NCI-H1436 (cell line): ENCODE measurements around the gene MYO18A.
A peak's percentile ranks its signal among the peaks of the same experiment; 100 is the strongest.

Source experiments
- DNase-seq: peaks from one replicate; lab custom pipeline; 2025; lab: John Stamatoyannopoulos, UW

MYO18A gene

GRCh38 chr17:29050176-29050575, 130.0 kb downstream of the MYO18A start:
- DNase-seq = no peak

GRCh38 chr17:29049541-29050145, 130.6 kb downstream of the MYO18A start:
- no peak for DNase-seq

- DNase-seq = peak; percentile 34
Measured at GRCh38 chr17:29048440-29049368, 131.5 kb downstream of the MYO18A start.

DNA sequence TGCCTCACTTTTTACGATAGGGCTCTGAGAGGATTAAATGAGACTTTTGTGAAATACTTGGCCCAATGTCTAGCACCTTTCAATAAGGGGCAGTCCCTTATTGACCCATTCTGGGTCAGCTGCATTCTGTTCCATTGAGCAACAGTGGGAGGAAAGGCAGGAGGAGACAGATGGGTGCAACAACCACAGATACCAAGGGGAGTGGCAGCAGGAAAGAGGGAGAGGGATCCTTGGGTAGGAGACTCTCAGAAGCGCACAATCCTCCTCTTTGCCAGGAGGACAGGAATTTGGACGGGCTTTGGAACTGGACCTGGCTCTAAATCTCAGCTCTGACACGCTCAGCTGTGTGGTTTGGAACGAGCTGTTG, 133.7 kb downstream of the MYO18A start:
- DNase-seq = no peak

- DNase-seq = no peak
Measured at GRCh38 chr17:29045734-29046472, 134.3 kb downstream of the MYO18A start.

- no peak for DNase-seq
Measured at GRCh38 chr17:29045026-29045425, 135.2 kb downstream of the MYO18A start.

DNA sequence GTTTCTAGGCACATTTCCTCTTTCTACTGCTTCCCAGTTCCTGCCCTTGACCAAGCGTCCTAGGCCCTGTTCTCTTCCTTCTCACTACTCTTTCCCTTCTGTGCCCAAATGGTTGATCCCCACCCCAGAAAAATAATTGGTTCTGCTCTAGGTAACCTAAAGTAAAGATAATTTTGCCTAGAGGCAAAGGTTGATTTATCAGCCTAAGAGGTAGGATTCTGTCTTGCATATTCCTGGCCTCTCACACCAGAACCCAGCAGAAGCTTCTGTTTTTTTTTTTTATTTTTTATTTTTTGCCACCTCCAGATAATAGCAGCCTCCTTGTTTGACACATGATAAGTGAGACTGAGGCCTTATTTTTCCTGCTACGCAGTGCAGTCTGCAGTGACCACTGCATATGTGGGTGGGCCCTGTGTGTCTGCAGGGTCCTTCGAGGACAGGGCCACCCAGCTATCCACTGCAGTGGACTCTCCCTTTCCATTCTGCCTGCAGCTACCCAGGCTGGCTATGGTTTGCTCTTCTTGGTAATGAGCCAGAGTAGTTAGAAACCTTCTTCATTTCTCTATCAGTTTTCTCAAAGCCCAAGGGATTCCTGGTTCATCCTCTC, 136.6 kb downstream of the MYO18A start:
- DNase-seq = no peak

- peak; percentile 86 for DNase-seq
Measured at GRCh38 chr17:29042679-29043538, 137.3 kb downstream of the MYO18A start, which contains the start of gene PIPOX. PIPOX (plus strand) TSS chr17:29043141; CDS start chr17:29043226, 85 bp downstream.

GRCh38 chr17:29042026-29042678, 138.0 kb downstream of the MYO18A start:
- DNase-seq = no peak

DNA sequence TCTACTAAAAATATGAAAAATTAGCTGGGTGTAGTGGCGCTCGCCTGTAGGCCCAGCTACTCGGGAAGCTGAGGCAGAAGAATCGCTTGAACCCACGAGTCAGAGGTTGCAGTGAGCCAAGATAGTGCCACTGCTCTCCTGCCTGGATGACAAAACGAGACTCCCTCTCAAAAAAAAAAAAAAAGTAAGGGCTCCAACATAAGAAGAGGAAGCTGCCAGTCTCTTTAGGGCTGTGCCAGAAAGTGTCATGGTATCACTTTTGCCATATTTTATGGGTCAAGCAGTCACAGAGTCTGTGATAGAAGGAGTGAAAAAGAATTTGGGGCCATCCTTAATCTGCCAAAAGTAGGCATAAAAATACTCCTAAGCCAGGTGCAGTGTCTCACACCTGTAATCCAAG, 138.6 kb downstream of the MYO18A start:
- no peak for DNase-seq

DNA sequence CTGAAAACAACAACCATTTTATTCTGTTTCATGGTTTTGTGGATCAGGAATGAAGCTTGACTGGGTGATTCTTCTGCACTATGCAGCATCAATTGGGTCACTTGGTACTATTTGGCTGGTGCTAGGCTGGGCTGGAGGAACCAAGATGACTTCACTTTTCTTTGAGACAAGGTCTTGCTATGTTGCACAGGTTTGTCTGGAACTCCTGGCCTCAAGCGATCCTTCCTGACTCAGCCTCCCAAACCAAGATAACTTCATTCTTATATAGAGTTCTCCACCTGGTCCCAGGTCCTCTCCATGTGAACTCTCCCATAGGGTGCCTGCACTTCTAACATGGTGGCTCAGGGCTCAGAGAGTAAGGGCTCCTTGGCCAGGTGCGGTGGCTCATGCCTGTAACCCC, 139.1 kb downstream of the MYO18A start:
- DNase-seq = no peak

- DNase-seq = no peak
Measured at GRCh38 chr17:29039764-29040598, 140.2 kb downstream of the MYO18A start.

- DNase-seq = no peak
Measured at GRCh38 chr17:29038085-29038795, 142.0 kb downstream of the MYO18A start.

DNA sequence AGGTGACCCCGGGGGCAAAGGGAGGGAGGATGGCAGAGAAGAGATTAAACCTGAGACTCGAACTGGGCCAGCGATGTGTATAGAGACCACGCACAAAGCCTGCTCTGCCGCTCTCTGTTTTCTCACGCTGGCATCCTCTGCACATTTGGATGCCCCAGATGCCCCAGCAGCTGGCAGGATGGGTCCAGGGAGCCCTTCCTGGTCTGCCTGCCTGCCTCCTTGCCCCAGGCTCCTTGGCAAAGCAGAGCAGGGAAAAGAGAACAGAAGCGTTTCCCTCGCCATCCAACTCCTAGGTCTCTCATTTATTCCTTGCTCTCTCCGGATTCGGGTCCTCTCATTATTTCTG, 142.5 kb downstream of the MYO18A start:
- DNase-seq = no peak

DNA sequence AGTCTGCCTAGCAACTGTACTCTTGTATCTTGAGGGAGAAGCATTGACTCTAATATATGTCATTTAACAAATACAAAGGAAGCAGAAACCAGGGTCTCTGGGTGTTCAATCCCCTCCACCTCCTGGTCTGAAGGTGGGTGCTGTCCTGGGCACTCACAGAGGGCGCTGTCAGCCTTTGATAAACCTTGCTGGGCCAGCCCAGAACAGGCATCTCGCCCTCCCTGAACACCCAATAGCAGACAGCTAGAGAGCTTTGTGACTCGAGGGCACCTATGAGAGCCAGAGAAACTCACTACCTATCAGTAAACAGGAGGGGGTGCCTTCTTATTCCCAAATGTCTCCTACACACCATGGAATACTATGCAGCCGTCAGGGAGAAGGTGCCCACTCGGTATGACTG, 143.6 kb downstream of the MYO18A start:
- no peak for DNase-seq

DNA sequence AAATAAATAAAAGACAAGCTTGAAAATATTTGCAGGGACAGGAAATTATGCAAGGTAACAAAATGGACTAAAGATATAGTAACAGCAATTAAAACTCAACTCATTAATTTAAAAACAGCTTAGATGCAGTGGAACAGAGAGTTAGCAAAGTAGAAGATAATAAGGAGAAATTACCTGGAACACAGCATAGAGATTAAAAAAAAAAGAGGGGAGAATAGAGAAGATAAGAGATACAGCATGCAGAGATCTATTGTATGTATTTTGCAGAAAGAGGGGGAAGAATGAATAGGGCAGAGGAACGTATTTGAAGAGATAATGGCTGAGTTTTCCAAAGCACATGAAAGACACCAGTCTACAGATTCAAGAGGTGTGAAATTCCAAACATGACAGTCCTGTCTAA, 145.7 kb downstream of the MYO18A start:
- DNase-seq = no peak

DNA sequence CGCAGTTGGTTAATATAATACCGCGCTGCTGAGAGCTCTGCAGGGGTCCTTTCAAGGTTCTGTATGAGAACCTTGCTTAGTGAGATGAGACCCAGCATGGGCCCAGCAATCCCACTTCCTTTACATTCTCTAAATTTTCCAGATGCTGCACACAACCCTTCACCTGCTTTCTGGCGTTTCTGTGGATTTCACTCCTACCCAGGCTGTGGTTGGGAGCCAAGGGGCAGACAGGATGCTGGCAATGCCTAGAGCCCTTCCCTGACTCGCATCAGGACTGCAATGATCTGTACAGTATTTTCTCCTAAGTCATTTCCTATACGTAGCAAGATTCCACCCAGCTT, 147.4 kb downstream of the MYO18A start:
- no peak for DNase-seq

DNA sequence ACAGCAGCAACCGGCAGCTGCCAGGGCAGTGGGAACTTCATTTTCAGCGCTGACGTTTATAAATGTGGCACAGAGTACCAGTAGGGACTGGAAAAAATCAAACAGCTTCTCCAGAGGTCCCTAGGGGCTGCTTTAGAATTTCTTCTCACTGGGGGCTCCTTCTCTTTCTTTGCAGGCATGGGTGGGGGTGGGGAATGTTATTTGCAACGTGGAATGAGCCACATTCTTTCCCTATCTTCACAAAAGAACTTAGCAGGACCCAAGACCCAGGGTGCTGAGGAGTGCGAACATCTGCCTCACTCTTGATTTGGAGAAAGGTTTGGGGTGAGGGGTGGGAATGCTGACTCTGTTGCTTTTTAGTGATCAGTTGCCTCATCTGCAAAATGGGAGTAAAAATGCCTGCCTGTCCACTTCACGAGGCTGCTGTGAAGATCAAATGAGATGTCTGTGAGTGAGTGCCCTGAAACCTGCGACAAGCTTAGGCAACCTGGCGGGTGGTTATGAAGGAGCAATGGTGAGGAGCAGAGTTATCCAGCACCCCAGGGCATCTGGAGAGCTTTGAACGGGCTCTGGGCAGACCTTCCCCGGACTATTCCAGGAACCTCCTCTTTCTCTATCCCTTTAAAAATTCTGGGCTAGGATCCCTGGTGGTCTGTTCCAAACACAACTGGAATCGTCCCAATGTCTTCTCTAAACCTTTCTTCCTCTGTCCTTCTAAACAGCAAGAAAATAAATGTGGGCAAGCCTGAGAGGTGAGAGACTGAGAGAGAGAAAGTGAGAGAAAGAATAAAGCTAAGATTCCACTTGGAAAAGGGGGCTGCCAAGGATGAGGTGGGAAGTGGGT, 148.0 kb downstream of the MYO18A start:
- DNase-seq = no peak

- DNase-seq = no peak
Measured at GRCh38 chr17:29031488-29031887, 148.7 kb downstream of the MYO18A start.
